ENCODE data around the gene TIMP2. TPM values are rescaled to one million over a fixed set of nuclear protein-coding genes. Genes with fewer than 3 reads are reported as not detected.
A peak's percentile ranks its signal among the peaks of the same experiment; 100 is the strongest.

Gene TIMP2
- total and polyA plus RNA-seq, 2 of the 13 experiments (the other 11 are each of a cell fraction or from before 2014, with no cell fraction given) = 3.8 to 8.5 TPM

- TF ChIP-seq POGK (CRISPR knock-in tag; conservative IDR thresholded peaks at IDR 0.05) = no peak
- no peak for TF ChIP-seq MAF1 (CRISPR knock-in tag; IDR thresholded peaks at IDR 0.05; ENCODE audit: borderline replicate concordance)
- no peak for TF ChIP-seq ZNF570 (CRISPR knock-in tag; IDR thresholded peaks at IDR 0.05; ENCODE audit: borderline replicate concordance)
- TF ChIP-seq ZNF724P (CRISPR knock-in tag; IDR thresholded peaks at IDR 0.05; ENCODE audit: borderline replicate concordance) = no peak
Measured at GRCh38 chr17:78923660-78924453, 1.3 kb downstream of the TIMP2 start (continued).

- ATAC-seq (no peak), FAIRE-seq (no peak), DNase-seq (ENCODE audit: low spot score) (no peak)
- no peaks in the 10 kb centered on the region for H3K79me2 ChIP-seq (ENCODE audit: insufficient read depth, low read length)
- H2AFZ ChIP-seq (ENCODE audit: low read length) = no peak overlapping the region
- no peaks in the 10 kb centered on the region for H4K20me1 ChIP-seq (ENCODE audit: insufficient read depth, low read length)
- H3K4me3 ChIP-seq (replicated peaks in 1 of 3; ENCODE audit: insufficient read depth in 1 of 3, low read depth in 2 of 3, low read length in 3 of 3) = no peak overlapping the region
- BruUV-seq (replicated peaks) = no TSS peak
- H3K9ac ChIP-seq (ENCODE audit: insufficient read depth, low read depth, low read length) = no peak overlapping the region
- in situ Hi-C loops (cut with HindIII; ENCODE audit: extremely low pct_ligation_motif_present, low pct_unique_long_range_greater_than_20kb) (no loop called here), intact Hi-C loops (cut with micrococcal nuclease; ENCODE audit: unreplicated experiment) (no loop called here)
- H3K27ac ChIP-seq (ENCODE audit: extremely low read length, insufficient read depth, low read length) = no peak overlapping the region
- TF ChIP-seq ZNF670 (CRISPR knock-in tag; IDR thresholded peaks at IDR 0.05; ENCODE audit: borderline replicate concordance) (no peak), SOX5 (CRISPR knock-in tag; IDR thresholded peaks at IDR 0.05; ENCODE audit: borderline replicate concordance) (no peak), ZNF407 (CRISPR knock-in tag; IDR thresholded peaks at IDR 0.05; ENCODE audit: not compliant biosample characterization) (peak; percentile 0), NR0B2 (CRISPR knock-in tag; IDR thresholded peaks at IDR 0.05) (no peak)
- 92% methylated on average over 10 of the region's 13 CpGs for WGBS (ENCODE audit: low lambda C conversion rate)
- H3K4me2 ChIP-seq (ENCODE audit: low read depth, low read length) = peak overlapping the region; percentile 83; the same call in 1 of the 2 replicates
- H3K4me1 ChIP-seq (ENCODE audit: insufficient read depth, low read length) = peaks cover 50% of the 10 kb centered on the region
- CTCF ChIA-PET (ENCODE audit: low intra/inter-chr PET ratio, low total read pairs) = no interaction called here
- POLR2A ChIA-PET = interaction anchor here (1.0 to 1.6 kb wide), 3 partner anchors 11 to 43 kb away, joined by 3 to 4 read pairs (median 3); no protein-coding TSS in a partner anchor
- H3K27me3 ChIP-seq (ENCODE audit: control insufficient read depth in 1 of 2, insufficient read depth in 2 of 2, low read length in 2 of 2) = peaks cover 3 to 9% of the 10 kb centered on the region in 2 experiments; a peak in 2 of 5 replicates
- no peaks in the 10 kb centered on the region for H3K9me3 ChIP-seq (ENCODE audit: low read length)
- H3K36me3 ChIP-seq (replicated peaks in 1 of 2; ENCODE audit: control insufficient read depth in 1 of 2, insufficient read depth in 2 of 2, low read length in 2 of 2) = no peaks in the 10 kb centered on the region
Measured at GRCh38 chr17:78922816-78923498, 2.2 kb downstream of the TIMP2 start.
